GM19372 (cell line): ENCODE results near the gene ZNF598.
"Not testable (repeated sequence)": the region's sequence is repeated elsewhere in the genome, so short reads cannot be mapped to it uniquely, and the experiment has no call there.

Experiments
- ATAC-seq: cut with Tn5 transposase; IDR thresholded peaks from one replicate; pipeline ENCODE4 v1.9.1; 2021; ENCODE audit warnings: mild to moderate bottlenecking, low read depth, moderate library complexity; ENCODE audit not compliant: unreplicated experiment

Gene ZNF598

GRCh38 chr16:2040787-2041522 is 31.3 kb upstream of the ZNF598 start:
- no peak for ATAC-seq

DNA sequence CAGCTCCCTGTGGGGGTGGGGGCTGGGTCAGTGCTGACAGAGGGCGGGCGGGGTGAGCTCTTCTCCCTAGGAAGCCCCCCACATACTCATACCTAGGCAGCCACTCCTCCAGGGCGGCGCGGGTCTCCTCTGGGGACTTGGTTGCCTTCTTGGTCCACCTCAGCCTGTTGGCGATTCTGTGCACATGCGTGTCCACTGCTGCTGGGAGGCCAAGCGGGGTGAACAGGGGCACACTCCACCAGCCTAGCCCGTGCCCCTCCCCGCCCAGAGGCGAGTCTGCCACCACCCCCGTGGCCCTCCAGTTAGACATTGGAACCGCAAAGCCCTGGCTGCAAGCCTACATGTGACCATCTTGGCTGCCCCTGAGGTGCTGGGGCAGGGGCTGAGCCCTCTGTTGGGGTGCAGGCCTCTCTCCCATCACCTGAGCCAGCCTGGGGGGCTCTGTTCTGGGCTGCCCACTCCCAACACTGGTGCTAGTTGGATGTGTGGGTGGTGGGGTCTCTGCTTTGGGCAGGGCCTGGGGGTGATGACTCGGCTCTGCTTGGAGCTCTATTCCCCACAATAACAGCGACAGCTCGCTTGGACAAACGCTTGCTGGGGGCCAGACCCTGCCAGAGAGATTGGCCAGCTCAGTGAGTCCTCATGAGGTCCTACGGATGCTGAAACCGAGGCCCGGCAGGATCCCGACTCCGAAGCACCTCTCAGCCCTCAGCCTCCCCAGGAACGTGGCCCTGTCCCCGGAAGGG is 30.6 kb upstream of the ZNF598 start:
- no peak for ATAC-seq

DNA sequence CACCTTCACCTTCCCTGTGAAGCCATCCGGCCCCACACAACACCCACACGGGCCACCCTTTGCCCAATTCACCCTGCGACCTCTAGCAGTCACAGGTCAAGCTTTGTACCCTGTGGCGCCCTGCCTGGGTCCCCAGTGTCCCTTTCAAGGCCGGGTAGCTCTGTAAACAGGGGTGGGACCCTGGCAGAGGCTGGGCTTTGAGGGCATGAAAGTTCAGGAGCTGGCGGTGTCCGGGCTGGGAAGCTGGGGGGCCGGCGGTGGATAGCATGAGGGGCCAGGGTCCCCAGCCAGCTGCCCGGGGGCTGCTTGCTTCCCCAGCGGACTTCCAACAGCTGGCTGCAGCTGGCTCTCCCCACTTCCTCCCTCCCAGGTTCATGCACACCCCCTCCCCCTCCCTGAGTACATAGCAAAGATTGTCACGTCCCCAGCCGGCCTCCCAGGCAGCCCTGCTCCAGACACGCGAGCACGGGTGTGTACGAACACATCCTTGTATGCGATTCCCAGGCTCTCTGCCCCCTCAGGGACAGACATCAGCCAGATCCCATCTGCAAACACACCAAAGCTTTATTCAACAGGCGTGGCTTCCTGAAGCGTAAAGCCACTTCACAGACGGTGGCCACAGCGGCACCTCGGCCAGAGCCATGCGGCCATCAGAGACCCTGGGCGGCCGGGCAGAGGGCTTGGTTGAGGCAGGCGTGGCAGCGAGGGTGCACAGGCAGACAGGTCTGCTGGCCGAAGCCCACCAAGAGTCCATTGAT is 29.8 kb upstream of the ZNF598 start:
- ATAC-seq = no peak

GRCh38 chr16:2038382-2039231 is 29.0 kb upstream of the ZNF598 start:
- no peak for ATAC-seq

- ATAC-seq = no peak
Observed at GRCh38 chr16:2037647-2038381, 28.2 kb upstream of the ZNF598 start.

DNA sequence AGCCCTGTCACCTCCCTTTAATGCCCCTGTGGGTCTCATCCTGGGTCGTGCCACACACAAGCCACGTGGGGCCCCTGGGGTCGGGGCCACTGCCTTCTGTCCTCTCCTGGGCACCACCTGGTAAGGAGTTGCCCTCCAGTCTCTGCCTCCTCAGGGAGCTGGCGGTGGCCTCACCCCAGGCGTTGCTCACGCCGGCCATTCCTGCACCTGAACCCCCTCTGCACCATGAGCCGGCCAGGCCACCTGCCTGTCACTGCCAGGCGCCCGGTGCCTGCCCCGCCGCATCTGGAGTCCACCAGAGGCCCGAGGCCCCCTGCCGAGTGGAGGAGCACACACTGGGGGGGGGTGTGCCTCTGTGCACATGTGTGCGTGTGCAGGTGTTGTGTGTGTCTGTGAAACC is 27.5 kb upstream of the ZNF598 start:
- no peak for ATAC-seq

- ATAC-seq = no peak
Observed at GRCh38 chr16:2036200-2036966, 26.8 kb upstream of the ZNF598 start.

DNA sequence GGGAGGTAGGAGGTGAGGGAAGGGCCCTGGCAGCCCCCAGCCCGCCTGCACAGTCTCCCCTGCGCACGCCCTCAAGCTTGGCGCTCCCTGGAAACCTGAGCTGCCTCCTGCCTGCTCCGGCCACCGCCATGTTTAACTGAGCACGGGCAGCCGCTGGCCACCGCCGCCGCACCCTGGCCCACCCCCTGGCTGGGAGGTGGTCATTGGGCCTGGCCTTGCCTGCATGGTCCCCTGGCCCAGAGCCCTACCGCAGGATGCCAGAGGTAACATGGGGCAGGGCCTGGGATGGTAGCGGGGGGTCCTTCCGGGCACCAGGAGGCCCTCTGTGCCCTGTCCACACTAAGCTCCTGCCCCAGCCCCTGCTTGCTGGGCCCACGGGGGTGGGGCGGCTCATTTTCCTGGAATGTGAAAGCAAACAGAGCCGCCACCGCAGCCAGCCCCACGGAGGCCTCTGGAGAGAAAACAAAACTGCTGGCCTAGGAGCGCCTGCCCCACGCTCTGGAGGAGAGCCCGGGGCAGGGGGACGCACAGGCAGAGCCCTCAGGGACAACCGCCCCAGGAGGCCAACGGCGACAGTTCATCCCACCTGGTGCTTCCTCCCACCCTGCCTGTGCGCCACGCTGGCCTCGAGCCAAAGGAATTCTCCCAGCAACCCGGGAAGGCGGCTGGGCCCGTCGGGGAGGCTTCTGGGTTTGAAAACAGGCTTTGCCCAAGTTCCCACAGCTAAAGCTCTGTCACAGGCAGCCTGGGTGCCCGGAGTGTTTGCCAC is 26.0 kb upstream of the ZNF598 start:
- ATAC-seq = no peak

GRCh38 chr16:2034696-2035430 is 25.2 kb upstream of the ZNF598 start:
- ATAC-seq = no peak

GRCh38 chr16:2033909-2034695 is 24.5 kb upstream of the ZNF598 start:
- not testable (repeated sequence) for ATAC-seq

DNA sequence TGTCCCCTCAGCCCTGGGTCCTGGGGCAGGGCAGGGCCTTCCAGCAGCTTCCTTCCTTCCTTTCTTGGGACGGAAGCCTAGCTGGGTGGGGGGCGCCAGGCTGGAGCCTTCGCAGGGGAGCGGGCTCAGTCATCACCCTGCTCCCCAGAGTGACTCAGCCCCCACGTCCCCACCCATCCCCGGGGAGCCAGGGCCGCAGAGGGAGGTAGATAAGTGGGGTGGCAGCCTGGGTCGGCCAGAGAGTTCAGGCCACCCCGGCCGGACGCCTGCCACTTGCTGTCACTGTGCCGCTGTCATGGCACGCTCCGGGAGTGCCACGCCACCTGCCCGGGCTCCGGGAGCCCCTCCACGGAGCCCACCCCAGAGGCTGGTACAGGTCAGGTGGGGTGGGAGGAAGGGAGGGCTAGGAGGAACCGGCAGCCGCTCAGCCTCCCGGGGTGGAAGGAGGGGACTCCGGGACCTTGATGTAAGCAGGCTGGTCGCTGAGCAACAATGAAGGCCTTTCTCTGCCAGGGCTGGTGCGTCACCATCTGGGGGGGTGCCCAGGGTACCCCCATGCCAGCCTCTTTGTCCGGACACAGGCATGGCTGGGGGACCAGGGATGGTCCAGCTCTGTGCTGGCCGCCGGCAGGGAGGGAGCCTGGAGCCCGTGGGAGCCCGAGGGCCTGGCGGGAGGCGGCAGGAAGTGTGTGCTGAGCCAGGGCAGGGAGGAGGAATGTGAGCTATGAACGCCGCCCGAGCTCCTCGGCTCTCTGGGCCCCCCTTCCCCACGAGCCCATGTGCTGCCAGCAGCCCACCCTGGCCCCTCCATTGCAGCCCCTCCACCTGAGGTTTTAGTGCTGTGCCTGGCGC is 23.7 kb upstream of the ZNF598 start:
- ATAC-seq = no peak

DNA sequence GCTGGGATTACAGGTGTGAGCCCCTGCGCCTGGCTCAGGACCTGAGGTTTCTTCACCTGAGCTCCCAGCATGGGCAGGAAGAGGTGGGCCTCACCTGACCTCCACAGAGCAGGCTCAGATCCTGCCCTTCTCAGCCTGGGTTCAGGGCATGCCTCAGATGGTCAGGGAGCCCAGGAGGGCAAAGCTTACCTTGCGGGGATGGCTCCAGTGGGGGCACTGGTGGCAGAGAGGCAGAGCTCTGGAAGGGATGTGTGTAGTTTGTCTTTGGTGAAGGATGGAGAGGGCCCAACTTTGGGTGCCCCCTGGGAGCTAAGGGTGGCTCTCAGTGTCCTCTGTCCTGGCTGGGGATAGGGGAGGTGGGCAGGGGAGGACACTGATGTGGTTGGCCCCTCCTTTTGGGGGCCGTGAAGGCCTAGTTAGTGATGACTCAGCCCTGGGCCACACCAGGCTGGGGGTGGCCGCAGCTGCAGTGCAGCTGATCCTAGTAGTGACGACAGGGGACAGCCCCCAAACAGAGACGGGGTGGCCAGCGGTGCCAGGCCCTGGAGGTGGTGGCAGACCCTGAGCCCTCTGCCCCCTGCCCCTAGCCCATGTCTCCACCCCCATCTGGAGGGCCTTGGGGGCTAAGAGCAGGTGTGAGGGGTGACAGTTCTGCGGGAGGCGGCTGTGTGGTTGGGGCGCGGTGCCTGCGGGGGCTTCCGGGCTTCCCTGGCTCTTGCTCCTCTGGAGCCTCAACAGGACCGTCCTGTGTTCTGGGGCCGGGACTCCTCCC is 22.9 kb upstream of the ZNF598 start:
- no peak for ATAC-seq

DNA sequence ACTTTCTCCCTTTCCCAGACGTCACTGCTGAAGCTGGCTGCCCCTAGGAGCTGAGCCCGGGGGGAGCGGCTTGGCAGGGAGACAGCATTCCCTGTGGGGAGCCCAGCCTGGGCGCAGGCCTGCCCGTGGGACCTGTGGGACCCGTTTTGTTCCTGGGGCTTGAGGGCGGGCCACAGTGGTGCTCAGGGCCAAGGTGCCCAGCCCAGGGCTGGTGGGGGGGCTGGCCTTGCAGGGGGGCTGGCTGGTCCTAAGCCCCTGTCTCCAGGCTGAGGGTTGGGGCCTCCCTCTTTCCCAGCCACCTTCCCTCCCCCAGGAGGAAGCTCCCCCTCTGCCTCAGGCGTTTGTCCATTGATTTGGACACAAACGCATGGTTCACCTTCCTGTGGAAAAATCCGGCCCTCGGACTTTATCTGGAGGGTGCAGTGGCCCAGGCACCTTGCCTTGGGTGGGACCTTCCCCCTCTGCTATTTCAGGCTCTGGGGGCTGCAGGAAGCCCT is 21.5 kb upstream of the ZNF598 start:
- ATAC-seq = no peak

- no peak for ATAC-seq
Observed at GRCh38 chr16:2030036-2030435, 20.4 kb upstream of the ZNF598 start.

DNA sequence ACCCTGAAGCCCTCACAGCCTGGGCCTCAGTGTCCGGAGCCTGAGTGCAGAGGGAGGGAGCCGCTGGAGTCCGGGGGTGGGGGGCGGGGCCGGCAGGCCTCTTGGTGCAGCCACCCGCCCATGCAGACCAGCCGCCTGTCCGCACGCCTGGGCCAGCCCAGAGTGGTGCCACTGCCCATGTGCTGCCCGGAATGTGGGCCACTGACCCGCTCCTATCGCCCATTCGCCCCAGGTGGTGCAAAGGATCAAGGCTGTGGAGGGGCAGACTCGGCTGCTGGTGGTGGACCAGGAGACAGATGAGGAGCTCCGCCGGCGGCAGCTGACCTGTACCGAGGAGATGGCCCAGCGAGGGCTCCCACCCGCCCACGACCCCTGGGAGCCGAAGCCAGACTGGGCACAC is 19.7 kb upstream of the ZNF598 start:
- no peak for ATAC-seq
